Measurements from ENCODE around the gene RMI2.

Gene RMI2

GRCh38 chr16:11329071-11329491 lies 16.2 kb upstream of the RMI2 start:
- no peak for DNase-seq

- DNase-seq: no peak
Measured at GRCh38 chr16:11329891-11330290, 15.4 kb upstream of the RMI2 start.

DNA sequence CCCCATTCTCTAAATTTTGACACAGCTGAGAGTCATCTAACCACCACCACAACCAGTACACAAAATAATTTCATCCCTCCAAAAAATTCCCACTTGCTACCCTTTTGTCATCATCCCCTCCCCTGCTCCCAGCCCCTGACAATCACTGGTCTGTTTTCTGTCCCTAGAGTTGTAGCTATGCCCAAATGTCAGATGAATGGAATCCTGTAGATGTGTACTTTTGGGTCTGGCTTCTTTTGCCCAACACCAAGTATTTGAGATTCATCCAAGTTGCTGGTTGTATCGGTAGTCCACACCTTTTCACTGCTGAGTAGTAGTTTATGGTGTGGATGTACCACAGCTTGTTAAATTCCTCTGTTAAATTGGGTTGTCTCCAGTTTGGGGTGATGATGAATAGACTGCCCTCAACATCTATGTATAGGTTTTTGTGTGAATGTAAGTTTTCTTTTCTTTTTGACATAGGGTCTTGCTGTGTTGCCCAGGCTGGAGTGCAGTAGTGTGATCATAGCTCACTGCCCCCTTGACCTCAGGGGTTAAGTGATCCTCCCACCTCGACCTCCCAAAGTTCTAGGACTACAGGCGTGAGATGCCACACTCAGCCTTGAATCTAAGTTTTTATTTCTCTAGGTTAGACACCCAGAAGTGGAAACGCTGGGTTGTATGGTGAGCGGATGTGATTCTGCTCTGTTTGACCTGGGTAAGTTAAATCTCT lies 14.6 kb upstream of the RMI2 start:
- DNase-seq: no peak

- DNase-seq: no peak
Measured at GRCh38 chr16:11331967-11332366, 13.3 kb upstream of the RMI2 start.

DNA sequence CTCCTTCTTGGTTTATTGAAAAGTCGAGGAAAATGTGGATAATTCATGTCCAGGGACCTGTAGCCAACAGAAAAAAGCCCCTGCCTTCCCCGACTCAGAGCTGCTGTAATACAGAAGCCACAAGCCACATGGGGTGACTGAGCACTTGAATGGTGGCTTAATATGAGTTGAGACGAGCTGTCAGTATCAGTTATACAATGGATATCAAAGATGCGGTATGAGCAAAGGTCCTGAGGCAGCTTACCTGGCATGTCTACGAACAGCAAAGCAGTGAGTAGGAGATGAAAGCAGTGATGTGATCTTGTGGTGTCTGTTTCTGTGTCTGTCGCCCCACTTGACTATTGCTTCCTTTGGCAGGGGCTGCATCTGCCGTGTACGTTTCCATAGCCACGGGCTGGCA lies 12.2 kb upstream of the RMI2 start:
- no peak for DNase-seq

GRCh38 chr16:11333702-11334101 lies 11.6 kb upstream of the RMI2 start:
- peak; percentile 24 for DNase-seq

DNA sequence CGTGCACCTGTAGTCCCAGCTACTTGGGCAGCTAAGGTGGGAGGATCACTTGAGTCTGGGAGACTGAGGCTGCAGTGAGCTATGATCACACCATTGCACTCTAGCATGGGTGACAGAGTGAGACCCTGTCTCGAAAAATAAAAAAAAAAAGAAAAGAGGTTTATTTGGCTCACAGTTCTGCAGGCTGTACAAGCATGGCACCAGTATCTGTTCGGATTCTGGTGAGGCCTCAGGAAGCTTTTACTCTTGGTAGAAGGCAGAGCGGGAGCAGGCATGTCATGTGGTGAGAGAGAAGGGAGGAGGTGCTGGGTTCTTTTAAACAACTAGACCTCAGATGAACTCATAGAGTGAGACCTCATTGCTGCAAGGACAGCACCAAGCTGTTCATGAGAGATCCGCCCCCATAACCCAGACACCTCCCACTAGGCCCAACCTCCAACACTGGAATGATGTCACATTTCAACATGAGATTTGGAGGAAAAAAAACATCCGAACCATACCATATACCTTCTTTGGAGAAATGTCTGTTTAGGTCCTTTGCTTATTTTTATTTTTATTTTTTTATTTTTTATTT lies 10.3 kb upstream of the RMI2 start:
- no peak for DNase-seq

- no peak for DNase-seq
Measured at GRCh38 chr16:11339075-11339474, 6.2 kb upstream of the RMI2 start.

DNA sequence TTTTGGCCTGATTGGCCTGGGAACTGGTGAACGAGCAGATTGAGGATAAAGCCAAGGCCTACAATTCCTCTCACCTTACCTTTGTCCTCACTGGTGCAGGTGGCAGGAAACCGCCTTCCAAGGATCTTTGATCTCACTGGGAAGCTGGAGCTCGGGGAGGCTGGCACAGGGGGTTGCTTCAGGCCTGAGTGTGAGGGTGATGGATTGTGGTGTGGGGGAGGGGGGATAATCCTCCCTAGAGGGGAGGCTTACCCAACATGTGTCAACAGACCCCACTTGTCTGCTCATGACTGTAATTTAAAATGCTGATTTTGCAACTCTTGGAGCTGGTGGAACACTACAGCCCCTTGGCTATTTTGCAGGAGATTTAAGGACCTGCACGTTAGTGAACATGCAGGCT lies 4.5 kb upstream of the RMI2 start:
- no peak for DNase-seq

DNA sequence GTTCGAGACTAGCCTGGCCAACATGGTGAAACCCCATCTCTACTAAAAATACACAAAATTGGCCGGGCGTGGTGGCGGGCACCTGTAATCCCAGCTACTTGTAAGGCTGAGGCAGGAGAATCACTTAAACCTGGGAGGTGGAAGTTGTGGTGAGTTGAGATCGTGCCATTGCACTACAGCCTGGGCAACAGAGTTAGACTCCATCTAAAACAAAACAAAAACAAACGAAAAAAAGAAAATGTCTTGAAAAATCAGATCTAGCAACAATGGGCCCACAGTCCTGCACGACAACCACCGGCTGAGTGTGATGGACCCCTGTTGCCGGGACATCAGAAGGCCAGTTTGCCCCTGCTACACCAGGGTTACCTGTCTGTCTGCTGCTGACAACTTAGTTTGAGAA lies 3.9 kb upstream of the RMI2 start:
- no peak for DNase-seq

GRCh38 chr16:11342021-11342855 lies 3.0 kb upstream of the RMI2 start:
- DNase-seq: no peak

DNA sequence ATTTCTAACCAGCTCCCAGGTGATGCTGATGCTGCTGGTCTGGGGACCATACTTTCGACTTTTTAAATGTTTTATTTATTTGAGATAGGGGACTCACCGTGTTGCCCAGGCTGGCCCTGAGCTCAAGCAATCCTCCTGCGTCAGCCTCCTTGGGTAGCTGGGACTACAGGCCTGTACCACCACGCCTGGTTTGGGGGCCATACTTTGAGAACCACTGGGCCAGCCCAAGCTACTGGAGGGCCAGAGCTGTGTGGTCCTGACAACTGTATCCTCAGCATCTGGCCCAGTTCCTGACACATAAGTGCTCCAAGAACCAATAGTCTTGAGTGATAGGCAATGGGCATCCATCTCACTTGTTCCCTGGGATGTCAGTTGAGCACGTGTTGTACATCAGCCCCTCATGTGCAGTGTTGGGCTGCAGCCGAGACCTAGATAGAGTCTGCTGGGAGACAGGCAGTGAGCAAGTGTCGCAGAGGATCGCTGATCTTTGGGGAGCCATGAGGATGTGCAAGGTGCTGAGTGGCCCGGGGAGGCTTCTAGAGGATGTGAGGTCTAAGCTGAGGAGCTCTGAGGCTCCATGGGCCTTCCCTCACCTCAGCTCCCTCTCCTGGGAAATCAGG lies 1.6 kb downstream of the RMI2 start:
- no peak for DNase-seq

- DNase-seq: no peak
Measured at GRCh38 chr16:11347831-11348230, 2.6 kb downstream of the RMI2 start.

GRCh38 chr16:11348737-11349598 lies 3.7 kb downstream of the RMI2 start:
- DNase-seq: no peak

GRCh38 chr16:11349599-11350276 lies 4.5 kb downstream of the RMI2 start:
- DNase-seq: no peak

DNA sequence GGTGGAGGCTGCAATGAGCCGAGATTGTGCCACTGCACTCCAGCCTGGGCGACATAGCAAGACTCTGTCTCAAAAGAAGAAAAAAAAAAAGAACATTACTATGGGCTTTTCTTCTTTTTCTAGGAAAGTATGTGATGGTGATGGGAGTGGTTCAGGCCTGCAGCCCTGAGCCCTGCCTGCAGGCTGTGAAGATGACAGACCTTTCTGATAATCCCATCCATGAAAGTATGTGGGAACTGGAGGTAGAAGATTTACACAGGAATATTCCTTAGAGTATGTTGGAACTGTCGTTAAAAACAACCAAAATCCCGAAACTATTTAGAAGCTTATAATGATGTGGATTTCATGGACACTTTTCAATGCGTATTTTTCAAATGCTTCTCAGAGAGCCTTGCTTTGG lies 5.3 kb downstream of the RMI2 start:
- DNase-seq: no peak

- no peak for DNase-seq
Measured at GRCh38 chr16:11350921-11351335, 5.7 kb downstream of the RMI2 start.

GRCh38 chr16:11353158-11353557 lies 7.9 kb downstream of the RMI2 start:
- DNase-seq: no peak

- DNase-seq: no peak
Measured at GRCh38 chr16:11354407-11354732, 9.1 kb downstream of the RMI2 start.

- no peak for DNase-seq
Measured at GRCh38 chr16:11354733-11355574, 9.7 kb downstream of the RMI2 start.

DNA sequence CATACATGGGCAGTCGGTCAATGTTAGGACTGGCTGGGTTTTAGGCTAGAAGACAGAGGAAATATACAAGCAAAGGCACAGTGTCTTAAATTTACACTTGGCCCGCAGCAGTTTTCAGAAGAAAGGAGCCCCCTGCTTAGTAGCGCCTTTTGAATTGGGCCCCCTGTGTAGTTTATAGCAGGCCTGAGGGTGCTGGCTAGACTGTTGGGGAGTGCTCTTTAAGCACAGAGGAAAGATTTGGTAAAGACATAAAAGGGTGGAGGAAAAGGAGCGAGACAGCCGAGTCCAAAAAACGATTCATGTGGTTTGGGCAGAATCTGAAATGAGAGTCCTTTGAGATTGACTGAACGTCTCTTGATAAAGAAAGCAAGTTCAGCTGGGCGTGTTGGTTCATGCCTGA lies 10.6 kb downstream of the RMI2 start:
- DNase-seq: no peak
